NT2/D1 (cell line): Measurements from ENCODE around the gene CYP27C1.

Experiments used
- YY1 ChIP-seq: IDR thresholded peaks from 2 replicates; pipeline ENCODE4 v1.6.1; 2011; ENCODE audit not compliant: insufficient read length, insufficient read depth
- ZNF274 ChIP-seq: IDR thresholded peaks from 2 replicates; pipeline ENCODE4 v1.6.1; 2011; ENCODE audit warnings: mild to moderate bottlenecking, low read depth, low read length

DNA sequence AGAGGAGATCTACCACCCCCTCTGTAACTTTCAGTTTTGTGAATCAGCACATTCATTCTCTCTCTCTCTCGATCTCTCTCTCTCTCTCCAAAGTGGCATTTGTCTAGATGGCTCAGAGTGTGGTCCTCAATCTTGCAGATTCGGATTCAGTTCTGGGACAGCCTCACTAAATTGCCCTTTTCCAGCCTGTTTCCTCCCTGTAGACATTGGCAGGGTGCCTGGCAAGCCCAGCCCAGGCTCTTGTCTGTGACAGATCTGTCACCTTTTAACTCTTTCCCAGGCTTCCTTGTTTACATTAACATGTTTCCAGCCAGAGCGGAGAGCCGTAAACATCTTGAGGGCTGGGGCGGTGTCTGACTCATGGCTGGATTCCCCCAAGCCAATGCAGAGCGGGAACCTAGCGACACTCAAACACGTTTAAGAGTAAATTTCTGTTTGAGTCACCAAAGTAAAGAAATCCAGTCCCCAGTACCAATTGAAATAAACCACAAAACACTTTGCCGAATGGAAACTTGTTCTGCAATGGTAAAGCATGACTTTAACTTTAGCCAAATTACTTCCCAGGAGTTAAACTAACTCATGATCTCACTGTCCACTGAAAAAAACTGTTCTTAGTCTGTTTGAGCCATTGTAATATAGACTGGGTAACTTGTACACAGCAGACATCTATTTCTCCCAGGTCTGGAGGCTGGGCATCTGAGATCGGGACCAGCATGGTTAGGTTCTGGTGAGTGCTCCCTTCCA lies 6.6 kb upstream of the CYP27C1 start:
- TF ChIP-seq YY1 (no peak), ZNF274 (no peak)
